Motor neuron (in vitro differentiated cells): ENCODE results near the gene IKZF4. TPM values are rescaled to one million over a fixed set of nuclear protein-coding genes. Genes with fewer than 3 reads are reported as not detected.
"Not testable (repeated sequence)": the region's sequence is repeated elsewhere in the genome, so short reads cannot be mapped to it uniquely, and the experiment has no call there.

Source experiments
- ATAC-seq, 8 experiments: fragments of 200-7000 bp; cut with Tn5 transposase; replicated peaks in 6 of 8; 2 replicates each; pipeline ENCODE4 v1.8.0; 2021; ENCODE audit warnings: mild to moderate bottlenecking in 8 of 8, moderate library complexity in 8 of 8
- H3K27ac ChIP-seq, 2 donors: fragments of 250-450 bp; sonication (Bioruptor Pico); 2 replicates each; pipeline ENCODE4 v1.9.0; 2021; ENCODE audit warnings: antibody characterized with exemption in 2 of 2, mild to moderate bottlenecking in 2 of 2, moderate library complexity in 1 of 2
- H3K4me1 ChIP-seq, 2 donors: fragments of 250-450 bp; sonication (Bioruptor Pico); replicated peaks in 1 of 2; 2 replicates each; pipeline ENCODE4 v1.6.1; 2021; ENCODE audit warnings: antibody characterized with exemption in 2 of 2, mild to moderate bottlenecking in 2 of 2, moderate library complexity in 1 of 2
- H3K4me3 ChIP-seq, 5 donors: fragments of 250-450 bp; sonication (Bioruptor Pico); 2 replicates each; pipeline ENCODE4 v1.9.0; 2021; ENCODE audit warnings: antibody characterized with exemption in 5 of 5, mild to moderate bottlenecking in 5 of 5, moderate library complexity in 4 of 5
- WGBS, 10 experiments: fragments of 450-650 bp; shearing (Covaris generic); methylation state at CpG; one replicate each; pipeline ENCODE4 v1.0.0; 2022; 5-methylcytosine and 5-hydroxymethylcytosine counted together
- in situ Hi-C, 9 experiments: fragments of 400-800 bp; cut with MboI; loops; one replicate each; pipeline ENCODE4 v1.15.0; 2021; ENCODE audit warnings: low sequenced_read_pairs in 9 of 9, low pct_unique_long_range_greater_than_20kb in 2 of 9; ENCODE audit not compliant: unreplicated experiment in 9 of 9
- total RNA-seq, 8 experiments: library from RNA; unstranded; fragments of 300-600 nt; gene quantifications; 2 replicates each; pipeline versions ENCODE4 v1.2.3 to v1.2.4, GENCODE V29; 2022

The IKZF4 gene
- 1 to 10 TPM; 1.4 to 8.6 (median 6.4) TPM for total RNA-seq

DNA sequence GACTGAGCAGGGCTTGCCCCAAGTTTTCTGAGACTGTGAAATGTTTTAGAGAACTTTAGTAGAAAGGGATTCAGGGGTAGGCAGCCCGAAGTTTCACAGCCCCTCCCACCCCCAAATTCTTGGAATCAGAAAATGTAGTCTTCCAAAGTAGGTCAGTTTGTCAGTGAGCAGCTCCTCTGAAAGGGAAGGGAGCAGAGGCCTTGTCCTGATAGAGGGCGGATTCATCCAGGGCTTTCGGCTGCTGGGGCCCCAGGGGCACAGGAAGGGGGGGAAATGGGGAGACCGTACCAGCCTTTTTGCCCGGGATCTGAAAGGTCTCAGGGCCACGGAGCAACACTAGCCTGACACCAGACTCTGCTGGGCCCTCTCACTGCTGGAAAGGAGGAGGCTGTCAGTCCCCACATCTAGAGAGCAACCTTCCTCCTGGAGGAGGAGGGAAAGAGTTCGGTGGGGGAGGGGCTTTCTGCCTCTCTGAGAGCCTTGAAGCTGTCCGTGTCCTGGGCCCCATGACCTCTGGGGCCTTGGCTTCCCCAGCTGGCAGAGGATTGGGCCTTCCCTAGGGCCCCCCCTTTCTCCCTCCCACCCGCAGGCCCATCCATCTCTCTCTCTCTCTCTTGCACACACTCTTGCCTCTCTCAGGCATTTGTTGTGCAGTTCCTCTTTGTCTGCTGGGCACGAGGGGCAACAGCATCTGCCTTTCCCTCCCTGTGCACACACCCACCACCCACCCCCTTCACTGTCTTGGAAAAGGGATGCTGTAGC, at the start of gene IKZF4:
IKZF4 (plus strand) TSS at position 621 of the 762 bp plus-strand sequence. CDS start 451 bp downstream, outside the sequence.
- H3K4me1 ChIP-seq, result peaks cover 23 to 32% of the 10 kb centered on the region in 2 donors
- in situ Hi-C loops, result no loop called here
- 0 to 20% (median 6%) methylated on average over 1 to 2 of the region's 10 CpGs; no CpG with 5 or more reads in 6 of the 10 experiments for WGBS, 10 experiments
- peak within 1 kb of the TSS; percentile 92 to 93 for H3K27ac ChIP-seq
- peak in 5 of 8 experiments; percentile 76 to 80 (median 79) for ATAC-seq
- H3K4me3 ChIP-seq, result peak within 1 kb of the TSS; percentile 40 to 52 (median 45)

DNA sequence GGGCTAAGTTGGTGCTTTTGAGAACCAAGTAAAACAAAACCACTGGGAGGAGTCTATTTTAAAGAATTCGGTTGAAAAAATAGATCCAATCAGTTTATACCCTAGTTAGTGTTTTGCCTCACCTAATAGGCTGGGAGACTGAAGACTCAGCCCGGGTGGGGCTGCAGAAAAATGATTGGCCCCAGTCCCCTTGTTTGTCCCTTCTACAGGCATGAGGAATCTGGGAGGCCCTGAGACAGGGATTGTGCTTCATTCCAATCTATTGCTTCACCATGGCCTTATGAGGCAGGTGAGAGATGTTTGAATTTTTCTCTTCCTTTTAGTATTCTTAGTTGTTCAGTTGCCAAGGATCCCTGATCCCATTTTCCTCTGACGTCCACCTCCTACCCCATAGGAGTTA, 48.8 kb upstream of the IKZF4 start:
- peaks cover 0 to 15% of the 10 kb centered on the region in 2 donors for H3K4me1 ChIP-seq
- 27 to 100% (median 77%) methylated on average over 1 to 3 of the region's 3 CpGs for WGBS, 10 experiments
- in situ Hi-C loops, result no loop called here
- no peak overlapping the region for H3K27ac ChIP-seq
- H3K4me3 ChIP-seq, result peak overlapping the region; percentile 46 to 56 (median 51)
- no peak for ATAC-seq

DNA sequence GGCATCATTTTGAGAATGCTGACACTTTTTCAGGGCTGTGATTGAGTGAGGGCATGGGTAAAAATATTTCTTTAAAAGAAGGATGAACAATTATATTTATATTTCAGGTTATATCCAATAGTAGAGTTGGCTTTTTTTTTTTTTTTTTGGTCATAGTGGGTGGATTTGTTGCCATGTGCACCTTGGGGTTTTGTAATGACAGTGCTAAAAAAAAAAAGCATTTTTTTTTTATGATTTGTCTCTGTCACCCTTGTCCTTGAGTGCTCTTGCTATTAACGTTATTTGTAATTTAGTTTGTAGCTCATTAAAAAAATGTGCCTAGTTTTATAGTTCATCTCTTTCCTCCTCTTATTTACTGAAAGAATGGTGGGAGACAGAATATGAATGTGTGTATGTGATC, 48.4 kb upstream of the IKZF4 start:
- H3K4me1 ChIP-seq, result peaks cover 0 to 13% of the 10 kb centered on the region in 2 donors
- in situ Hi-C loops, result no loop called here
- 0 to 100% (median 49%) methylated on average over 1 of the region's 1 CpG; no CpG with 5 or more reads in 4 of the 10 experiments for WGBS, 10 experiments
- peak overlapping the region; percentile 46 to 56 (median 51) for H3K4me3 ChIP-seq
- no peak for ATAC-seq
- H3K27ac ChIP-seq, result peak overlapping the region; percentile 32 to 37

GRCh38 chr12:55972911-55973598, 47.8 kb upstream of the IKZF4 start:
- in situ Hi-C loops, result no loop called here
- Histone ChIP-seq H3K4me1 (peaks cover 0 to 13% of the 10 kb centered on the region in 2 donors), H3K4me3 (peak overlapping the region; percentile 46 to 56 (median 51)), H3K27ac (peak overlapping the region; percentile 32 to 37)
- 0 to 14% (median 2%) methylated on average over 1 to 15 of the region's 18 CpGs for WGBS, 10 experiments
- ATAC-seq, result peak in 3 of 8 experiments; percentile 1 to 5 (median 3)

DNA sequence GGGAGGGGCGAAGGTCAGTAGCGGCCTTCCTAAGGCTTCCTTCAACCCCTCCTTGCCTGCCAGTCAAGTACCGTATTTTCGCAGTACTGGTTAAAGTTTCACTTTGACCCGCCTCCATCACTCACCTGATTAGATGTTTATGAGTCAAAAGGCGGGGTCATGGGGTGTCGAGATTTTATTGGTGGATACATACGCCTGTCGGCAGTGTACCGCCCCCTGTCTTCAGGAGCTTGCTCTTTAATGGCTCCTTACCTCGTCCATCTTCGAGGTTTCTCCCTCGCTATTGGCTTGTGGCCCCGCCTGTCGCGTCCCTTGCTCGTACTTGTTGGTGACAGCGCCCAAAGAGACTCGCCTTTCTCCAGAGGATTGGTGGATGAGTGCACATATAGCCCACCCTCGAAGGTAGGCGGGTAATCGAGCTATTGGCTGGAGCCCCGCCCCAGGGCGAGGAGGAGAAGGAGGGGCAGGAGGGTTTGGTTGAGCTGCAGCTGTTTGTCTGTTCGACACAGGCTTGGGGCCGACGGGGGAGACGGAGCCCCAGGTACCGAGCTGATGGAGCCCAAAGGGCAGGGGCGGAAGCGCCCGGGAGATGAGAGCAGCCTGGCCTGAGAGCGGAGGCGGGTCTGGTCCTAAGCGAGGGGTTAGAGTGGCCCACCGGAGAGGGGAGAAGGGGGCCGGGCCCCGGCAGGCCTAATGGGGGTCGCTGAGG, 47.1 kb upstream of the IKZF4 start, which contains the start of gene RAB5B:
RAB5B (plus strand) TSS at position 480 of the 709 bp plus-strand sequence. CDS start 12,883 bp downstream, outside the sequence.
- Histone ChIP-seq H3K27ac (peak within 1 kb of the TSS; percentile 88 to 92), H3K4me3 (peak within 1 kb of the TSS; percentile 76 to 97 (median 85)), H3K4me1 (peaks cover 0 to 13% of the 10 kb centered on the region in 2 donors)
- WGBS, 10 experiments, result 0 to 3% (median 0%) methylated on average over 1 to 13 of the region's 39 CpGs; no CpG with 5 or more reads in 3 of the 10 experiments
- peak; percentile 83 to 94 (median 92) for ATAC-seq
- in situ Hi-C loops, result no loop called here

- peak; percentile 21 to 35 (median 28) for ATAC-seq
- peak overlapping the region; percentile 88 to 92 for H3K27ac ChIP-seq
- H3K4me1 ChIP-seq, result peaks cover 0 to 13% of the 10 kb centered on the region in 2 donors
- peak overlapping the region; percentile 76 to 97 (median 85) for H3K4me3 ChIP-seq
- 0% methylated on average over 1 of the region's 15 CpGs; no CpG with 5 or more reads in 8 of the 10 experiments for WGBS, 10 experiments
- in situ Hi-C loops, result no loop called here
Observed at GRCh38 chr12:55974308-55974730, 46.5 kb upstream of the IKZF4 start.

GRCh38 chr12:55978393-55978792, 42.5 kb upstream of the IKZF4 start:
- ATAC-seq, result no peak
- Histone ChIP-seq H3K4me1 (peaks cover 0 to 5% of the 10 kb centered on the region in 2 donors), H3K27ac (no peak overlapping the region), H3K4me3 (no peak overlapping the region)
- in situ Hi-C loops, result no loop called here
- WGBS, 10 experiments, result 97 to 100% (median 100%) methylated on average over 1 to 5 of the region's 7 CpGs; no CpG with 5 or more reads in 6 of the 10 experiments

DNA sequence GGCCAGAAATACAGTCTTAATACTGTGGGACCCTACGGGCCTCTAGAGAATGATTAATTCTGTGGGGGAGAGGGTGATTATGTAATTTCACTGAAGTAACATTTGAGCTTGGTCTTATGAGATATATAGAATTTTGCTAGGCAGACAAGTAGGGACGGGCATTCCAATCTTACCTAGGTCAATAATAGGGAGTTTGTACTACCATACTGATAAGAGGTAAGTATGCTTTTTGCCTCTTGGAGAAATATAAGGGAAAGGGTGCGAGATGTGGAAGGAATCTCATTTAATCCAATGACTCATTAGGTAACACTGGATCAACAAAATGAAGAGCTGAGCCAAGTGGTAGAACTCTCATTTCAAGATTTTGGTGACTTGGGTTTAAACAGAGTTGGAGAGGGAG, 41.8 kb upstream of the IKZF4 start:
- in situ Hi-C loops, result no loop called here
- Histone ChIP-seq H3K27ac (no peak overlapping the region), H3K4me1 (peaks cover 0 to 5% of the 10 kb centered on the region in 2 donors), H3K4me3 (no peak overlapping the region)
- WGBS, 10 experiments, result 72 to 100% (median 100%) methylated on average over 1 to 2 of the region's 3 CpGs; no CpG with 5 or more reads in 1 of the 10 experiments
- no peak for ATAC-seq

- H3K4me3 ChIP-seq, in situ Hi-C loops, H3K4me1 ChIP-seq, H3K27ac ChIP-seq, ATAC-seq: not testable (repeated sequence)
- 50 to 100% (median 100%) methylated on average over 1 to 4 of the region's 5 CpGs; no CpG with 5 or more reads in 1 of the 10 experiments for WGBS, 10 experiments
Observed at GRCh38 chr12:55981882-55982281, 39.0 kb upstream of the IKZF4 start.

DNA sequence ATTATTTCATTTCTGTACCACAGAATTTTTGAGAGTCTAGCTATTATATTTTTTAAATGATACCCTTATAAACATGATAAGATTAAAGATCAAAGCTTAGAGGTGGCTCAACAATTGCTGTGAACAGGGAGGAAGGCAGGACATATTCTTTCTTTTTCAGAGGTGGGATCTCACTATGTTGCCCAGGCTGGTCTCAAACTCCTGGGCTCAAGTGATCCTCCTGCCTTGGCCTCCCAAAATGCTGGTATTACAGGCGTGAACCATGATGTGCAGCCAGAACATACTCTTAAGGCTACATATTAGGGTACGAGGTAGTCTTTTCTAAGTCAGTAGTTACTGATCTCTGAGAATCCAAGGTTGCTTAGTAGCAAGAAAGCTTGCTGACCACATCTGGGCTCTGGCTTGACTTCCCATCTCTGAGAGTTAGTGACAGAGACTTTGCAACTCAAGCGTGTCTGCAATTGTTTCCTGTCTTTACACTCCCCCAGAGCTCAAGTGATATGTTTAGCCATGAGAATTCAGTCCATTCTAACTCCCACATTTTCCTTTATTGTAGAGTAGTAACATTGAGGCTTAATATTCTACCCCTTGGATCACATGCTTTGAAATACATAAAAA, 38.4 kb upstream of the IKZF4 start:
- WGBS, 10 experiments, result 17 to 100% (median 84%) methylated on average over 1 to 3 of the region's 3 CpGs; no CpG with 5 or more reads in 2 of the 10 experiments
- in situ Hi-C loops, result no loop called here
- peak in 1 of 8 experiments; percentile 12 for ATAC-seq

GRCh38 chr12:55983232-55983842, 37.5 kb upstream of the IKZF4 start:
- WGBS, 10 experiments, result 83 to 100% (median 98%) methylated on average over 1 to 4 of the region's 4 CpGs
- ATAC-seq, result no peak

More for the DNA sequence above, 38.4 kb upstream of the IKZF4 start:
- Histone ChIP-seq H3K27ac (no peak overlapping the region), H3K4me1 (no peaks in the 10 kb centered on the region), H3K4me3 (no peak overlapping the region)

DNA sequence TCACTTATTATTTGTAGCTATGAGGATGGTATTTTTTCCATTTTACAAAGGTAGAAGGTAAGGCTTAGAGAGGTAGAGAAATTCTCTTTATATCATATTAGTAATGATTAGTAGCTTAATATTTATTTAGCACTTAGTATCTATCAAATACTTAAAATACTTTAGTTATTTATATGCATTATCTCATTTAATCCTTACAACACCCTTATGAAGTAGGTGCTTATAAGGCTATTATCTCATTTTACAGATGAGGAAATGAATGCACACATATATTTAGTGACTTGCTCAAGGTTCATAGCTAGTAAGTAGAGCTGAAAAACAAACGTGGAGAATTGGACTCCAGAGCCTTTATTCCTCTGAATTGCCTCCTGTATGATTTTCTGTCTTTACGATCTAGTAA, 36.0 kb upstream of the IKZF4 start:
- ATAC-seq, result no peak
- Histone ChIP-seq H3K4me3 (no peak overlapping the region), H3K4me1 (no peaks in the 10 kb centered on the region), H3K27ac (no peak overlapping the region)
- in situ Hi-C loops, result no loop called here
- whole genome bisulfite sequencing, 10 experiments, result 0 to 85% (median 66%) methylated on average over 1 to 2 of the region's 2 CpGs

More at GRCh38 chr12:55983232-55983842, 37.5 kb upstream of the IKZF4 start:
- in situ Hi-C loops, result no loop called here
- H3K4me1 ChIP-seq, result no peaks in the 10 kb centered on the region
- no peak overlapping the region for H3K27ac ChIP-seq
- no peak overlapping the region for H3K4me3 ChIP-seq
